Measurements from ENCODE around the gene ATCAY. TPM values are rescaled to one million over a fixed set of nuclear protein-coding genes. Genes with fewer than 3 reads are reported as not detected.

ATCAY gene
- total and polyA plus RNA-seq, 4 experiments from 2014 or later: not detected

DNA sequence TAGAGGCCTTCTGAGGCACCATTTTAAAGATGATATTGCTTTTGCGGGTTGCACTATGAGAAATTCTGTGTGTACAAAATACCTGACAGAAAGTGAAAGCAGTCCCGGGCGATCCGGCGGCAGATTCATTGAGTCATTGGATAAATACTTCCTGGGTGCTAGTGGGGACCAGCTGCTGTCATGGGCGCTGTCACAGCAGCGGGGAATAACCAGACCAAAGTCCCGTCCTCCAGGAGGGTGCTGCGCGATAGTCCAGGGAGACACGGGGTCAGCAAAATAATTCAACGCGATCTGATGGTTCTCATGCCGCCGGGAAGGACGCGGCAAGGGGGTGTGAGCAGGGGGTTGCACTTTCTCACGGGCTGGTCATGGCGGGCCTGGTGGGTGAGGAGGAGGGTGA is 25.2 kb upstream of the ATCAY start:
- no peak overlapping the region for H3K27ac Mint-ChIP-seq
- peak overlapping the region in 1 of 8 donors; percentile 24 for H3K4me3 Mint-ChIP-seq
- no peaks in the 10 kb centered on the region for H3K36me3 Mint-ChIP-seq
- peaks cover 0 to 2% (median 0%) of the 10 kb centered on the region in 4 donors for H3K4me1 Mint-ChIP-seq
- peaks cover 0 to 10% (median 3%) of the 10 kb centered on the region in 8 donors for H3K9me3 Mint-ChIP-seq
- Histone ChIP-seq H3K27ac (ENCODE audit: low read depth, low read length) (no peak overlapping the region), H3K36me3 (ENCODE audit: insufficient read depth, low read length) (no peaks in the 10 kb centered on the region), H3K4me3 (ENCODE audit: low read length in 2 of 2) (no peak overlapping the region), H3K4me1 (ENCODE audit: insufficient read depth, low read length) (no peaks in the 10 kb centered on the region), H3K9me3 (ENCODE audit: control insufficient read depth in 1 of 2, low read length in 2 of 2) (no peaks in the 10 kb centered on the region), H3K27me3 (ENCODE audit: insufficient read depth, low read length) (no peaks in the 10 kb centered on the region)
- ChIA-PET CTCF (ENCODE audit: partially characterized antibody) (no interaction called here), POLR2A (ENCODE audit: partially characterized antibody) (no interaction called here)
- no peaks in the 10 kb centered on the region for H3K27me3 Mint-ChIP-seq
- intact Hi-C loops (cut with micrococcal nuclease): loop anchor here (10.0 kb wide), 1 partner anchor 349 kb away; no protein-coding TSS in a partner anchor
- DNase-seq: no peak

DNA sequence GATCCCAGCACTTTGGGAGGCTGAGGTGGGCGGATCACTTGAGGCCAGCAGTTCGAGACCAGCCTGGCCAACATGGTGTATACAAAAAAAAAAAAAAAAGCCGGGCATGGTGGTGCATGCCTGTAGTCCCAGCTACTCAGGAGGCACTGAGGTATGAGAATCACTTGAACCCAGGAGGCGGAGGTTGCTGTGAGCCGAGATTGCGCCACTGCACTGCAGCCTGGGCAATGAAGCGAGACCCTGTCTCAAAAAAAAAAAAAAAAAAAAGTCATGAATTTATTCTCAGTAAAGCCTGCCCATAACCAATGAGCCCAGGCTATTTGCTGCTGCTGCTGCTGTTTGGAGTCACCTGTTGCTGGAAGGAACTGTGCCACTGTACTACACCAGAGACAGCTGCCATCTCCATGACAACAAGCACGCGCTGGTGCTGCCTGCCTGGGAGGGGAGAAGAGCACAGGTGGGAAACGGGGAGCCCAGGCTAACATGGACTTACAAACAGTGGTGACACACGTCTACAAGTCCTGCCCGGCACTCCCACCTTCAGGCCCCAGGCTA is 23.0 kb upstream of the ATCAY start:
- intact Hi-C loops (cut with micrococcal nuclease): loop anchor here (10.0 kb wide), 1 partner anchor 347 kb away; no protein-coding TSS in a partner anchor
- Mint-ChIP-seq H3K36me3 (no peaks in the 10 kb centered on the region), H3K27me3 (peaks cover 0 to under 1% of the 10 kb centered on the region in 2 donors), H3K4me3 (no peak overlapping the region), H3K9me3 (peaks cover 0 to under 1% (median 0%) of the 10 kb centered on the region in 8 donors), H3K27ac (no peak overlapping the region), H3K4me1 (peaks cover 0 to 2% (median 0%) of the 10 kb centered on the region in 4 donors)
- Histone ChIP-seq H3K4me3 (ENCODE audit: low read length in 2 of 2) (no peak overlapping the region), H3K9me3 (ENCODE audit: control insufficient read depth in 1 of 2, low read length in 2 of 2) (no peaks in the 10 kb centered on the region), H3K27ac (ENCODE audit: low read depth, low read length) (no peak overlapping the region), H3K4me1 (ENCODE audit: insufficient read depth, low read length) (no peaks in the 10 kb centered on the region), H3K27me3 (ENCODE audit: insufficient read depth, low read length) (no peaks in the 10 kb centered on the region), H3K36me3 (ENCODE audit: insufficient read depth, low read length) (no peaks in the 10 kb centered on the region)
- CTCF ChIA-PET (ENCODE audit: partially characterized antibody): no interaction called here
- DNase-seq: no peak
- POLR2A ChIA-PET (ENCODE audit: partially characterized antibody): no interaction called here

DNA sequence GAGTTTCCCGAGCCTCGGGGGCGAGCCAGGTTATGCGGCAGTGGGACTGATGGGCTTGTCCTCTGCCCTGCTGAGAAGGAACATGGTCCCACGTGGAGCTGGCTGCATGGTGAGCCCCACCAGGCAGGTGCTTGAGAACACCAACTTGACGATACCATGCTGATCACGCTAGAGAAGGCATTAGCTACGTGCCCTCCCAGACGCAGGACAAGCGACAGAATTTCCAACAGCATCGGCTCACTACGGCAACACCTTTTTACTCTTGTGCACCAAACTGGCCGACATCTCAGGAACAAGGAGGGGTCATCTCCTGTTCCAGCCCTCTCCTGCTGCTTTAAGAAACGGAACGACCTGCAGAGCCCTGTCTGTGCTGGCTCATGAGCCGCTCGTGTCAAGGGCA is 20.0 kb upstream of the ATCAY start:
- Mint-ChIP-seq H3K27ac (no peak overlapping the region), H3K4me1 (no peaks in the 10 kb centered on the region), H3K36me3 (no peaks in the 10 kb centered on the region), H3K4me3 (no peak overlapping the region), H3K27me3 (peaks cover 0 to 5% of the 10 kb centered on the region in 2 donors), H3K9me3 (no peaks in the 10 kb centered on the region)
- H3K4me3 ChIP-seq (ENCODE audit: low read length in 2 of 2): no peak overlapping the region
- no peaks in the 10 kb centered on the region for H3K27me3 ChIP-seq (ENCODE audit: insufficient read depth, low read length)
- intact Hi-C loops (cut with micrococcal nuclease): no loop called here
- CTCF ChIA-PET (ENCODE audit: partially characterized antibody): interaction anchor here (0.6 kb wide), 1 partner anchor 490 kb away, joined by 3 read pairs; no protein-coding TSS in a partner anchor
- POLR2A ChIA-PET (ENCODE audit: partially characterized antibody): no interaction called here
- H3K27ac ChIP-seq (ENCODE audit: low read depth, low read length): no peak overlapping the region
- H3K36me3 ChIP-seq (ENCODE audit: insufficient read depth, low read length): no peaks in the 10 kb centered on the region
- no peaks in the 10 kb centered on the region for H3K9me3 ChIP-seq (ENCODE audit: control insufficient read depth in 1 of 2, low read length in 2 of 2)
- no peak for DNase-seq
- no peaks in the 10 kb centered on the region for H3K4me1 ChIP-seq (ENCODE audit: insufficient read depth, low read length)

DNA sequence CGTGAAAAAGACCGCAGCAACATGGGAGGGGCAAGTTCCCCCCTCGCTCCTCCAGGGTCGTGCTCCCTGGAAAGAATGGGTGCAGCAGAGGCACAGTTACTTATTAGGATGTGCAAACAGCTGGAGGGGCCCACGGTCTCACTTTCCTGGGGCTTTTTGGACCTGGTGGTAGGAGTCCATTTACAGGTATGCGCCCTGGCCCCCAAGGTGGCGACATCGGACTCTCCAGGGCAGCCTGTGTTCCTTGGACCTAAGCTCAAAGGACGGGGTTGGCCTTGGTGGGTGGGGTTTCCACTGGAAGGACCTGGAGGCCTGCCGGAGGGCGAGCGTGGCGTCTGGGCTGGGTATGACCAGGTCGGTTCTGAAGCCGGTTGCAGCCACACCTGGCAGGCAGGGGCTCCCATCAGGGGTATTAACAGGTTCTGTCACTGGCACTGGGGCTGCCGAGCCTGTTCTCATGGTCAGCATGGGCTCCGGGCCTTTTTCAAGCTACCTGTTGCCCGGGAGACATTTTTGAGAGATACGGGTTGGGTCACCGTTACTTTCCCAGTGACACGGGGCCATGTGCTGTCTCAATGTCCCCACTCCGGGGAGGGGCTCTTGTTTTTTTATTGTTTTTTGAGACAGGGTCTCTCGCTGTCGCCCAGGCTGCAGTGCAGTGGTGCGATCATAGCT is 17.5 kb upstream of the ATCAY start:
- peaks cover 0 to 5% (median 0%) of the 10 kb centered on the region in 8 donors for H3K9me3 Mint-ChIP-seq
- H3K4me1 Mint-ChIP-seq: peaks cover 0 to 4% (median 0%) of the 10 kb centered on the region in 4 donors
- no peaks in the 10 kb centered on the region for H3K36me3 ChIP-seq (ENCODE audit: insufficient read depth, low read length)
- no peak overlapping the region for H3K4me3 Mint-ChIP-seq
- H3K9me3 ChIP-seq (ENCODE audit: control insufficient read depth in 1 of 2, low read length in 2 of 2): no peaks in the 10 kb centered on the region
- ChIA-PET POLR2A (ENCODE audit: partially characterized antibody) (no interaction called here), CTCF (ENCODE audit: partially characterized antibody) (interaction anchor here (1.4 kb wide), 1 partner anchor 13 kb away, joined by 3 read pairs; no protein-coding TSS in a partner anchor)
- H3K4me3 ChIP-seq (ENCODE audit: low read length in 2 of 2): no peak overlapping the region
- no peaks in the 10 kb centered on the region for H3K36me3 Mint-ChIP-seq
- no peak overlapping the region for H3K27ac ChIP-seq (ENCODE audit: low read depth, low read length)
- H3K27ac Mint-ChIP-seq: no peak overlapping the region
- DNase-seq: no peak
- intact Hi-C loops (cut with micrococcal nuclease): no loop called here
- H3K27me3 ChIP-seq (ENCODE audit: insufficient read depth, low read length): peaks cover 9% of the 10 kb centered on the region
- H3K4me1 ChIP-seq (ENCODE audit: insufficient read depth, low read length): no peaks in the 10 kb centered on the region
- peaks cover 18 to 22% of the 10 kb centered on the region in 2 donors for H3K27me3 Mint-ChIP-seq

DNA sequence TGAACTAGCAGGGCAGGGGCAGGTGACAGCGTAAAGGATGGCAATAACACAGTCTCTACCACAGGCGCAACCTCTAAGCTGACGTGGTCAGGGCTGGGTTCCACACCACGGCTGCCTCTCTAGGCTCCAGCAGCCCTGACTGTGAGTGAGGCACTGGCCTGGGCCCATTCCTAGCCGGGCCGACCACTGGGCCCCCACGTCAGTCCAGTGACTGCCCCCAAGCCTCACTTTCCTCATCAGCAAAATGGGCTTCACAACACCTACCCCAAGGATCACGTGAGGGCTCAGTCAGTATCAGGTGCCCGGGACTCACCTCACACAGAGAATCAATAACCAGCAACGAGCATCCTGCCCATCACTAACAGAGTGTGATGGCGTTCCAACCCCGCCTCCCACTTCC is 16.8 kb upstream of the ATCAY start:
- Mint-ChIP-seq H3K27ac (peak overlapping the region in 1 of 7 donors; percentile 75), H3K4me3 (no peak overlapping the region), H3K36me3 (no peaks in the 10 kb centered on the region), H3K27me3 (peaks cover 21 to 25% of the 10 kb centered on the region in 2 donors), H3K4me1 (peaks cover 0 to 8% (median 0%) of the 10 kb centered on the region in 4 donors), H3K9me3 (peaks cover 0 to 5% (median 0%) of the 10 kb centered on the region in 8 donors)
- no peak for DNase-seq
- no peaks in the 10 kb centered on the region for H3K9me3 ChIP-seq (ENCODE audit: control insufficient read depth in 1 of 2, low read length in 2 of 2)
- no peak overlapping the region for H3K27ac ChIP-seq (ENCODE audit: low read depth, low read length)
- no peak overlapping the region for H3K4me3 ChIP-seq (ENCODE audit: low read length in 2 of 2)
- peaks cover 11% of the 10 kb centered on the region for H3K27me3 ChIP-seq (ENCODE audit: insufficient read depth, low read length)
- H3K36me3 ChIP-seq (ENCODE audit: insufficient read depth, low read length): no peaks in the 10 kb centered on the region
- ChIA-PET POLR2A (ENCODE audit: partially characterized antibody) (no interaction called here), CTCF (ENCODE audit: partially characterized antibody) (interaction anchor here (1.4 kb wide), 2 partner anchors 11 to 14 kb away, joined by 3 read pairs; no protein-coding TSS in a partner anchor)
- intact Hi-C loops (cut with micrococcal nuclease): no loop called here
- H3K4me1 ChIP-seq (ENCODE audit: insufficient read depth, low read length): no peaks in the 10 kb centered on the region

DNA sequence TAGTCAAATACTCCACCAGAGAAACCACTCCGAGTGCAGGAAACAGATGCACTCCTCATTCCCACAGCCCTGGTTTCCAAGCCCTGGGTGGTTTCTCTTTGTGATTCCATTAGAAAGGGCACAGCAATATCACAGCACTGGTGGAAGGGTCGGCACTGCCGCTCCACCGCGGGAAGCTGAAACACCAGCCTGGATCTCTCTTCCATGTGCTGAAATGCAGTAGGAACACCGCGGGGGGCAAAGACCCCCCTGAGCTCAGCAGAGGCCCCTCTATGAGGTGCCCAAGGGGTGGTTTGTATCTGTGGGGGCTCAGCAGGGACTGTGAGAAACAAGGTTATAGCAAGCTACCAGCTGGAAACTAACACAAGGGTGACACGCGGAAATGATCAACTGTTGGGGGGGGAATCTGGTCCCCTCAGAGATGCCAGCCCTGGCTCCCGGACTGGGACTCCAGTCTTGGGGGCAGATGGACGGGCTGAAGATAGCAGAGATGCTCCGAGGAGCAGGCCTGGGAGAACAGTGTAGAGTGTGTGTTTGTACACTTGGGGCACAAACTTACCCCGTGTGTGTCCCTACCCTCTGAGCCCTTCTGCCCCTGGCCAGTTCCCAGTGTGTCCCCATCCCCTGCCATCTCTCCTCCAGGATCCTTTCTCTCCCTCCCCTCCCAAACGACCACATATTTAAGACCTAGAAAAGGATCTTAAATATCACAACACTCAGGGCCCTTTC is 13.4 kb upstream of the ATCAY start:
- no peaks in the 10 kb centered on the region for H3K9me3 ChIP-seq (ENCODE audit: control insufficient read depth in 1 of 2, low read length in 2 of 2)
- H3K36me3 ChIP-seq (ENCODE audit: insufficient read depth, low read length): no peaks in the 10 kb centered on the region
- Mint-ChIP-seq H3K4me1 (peaks cover 0 to 15% (median 5%) of the 10 kb centered on the region in 4 donors), H3K27ac (peak overlapping the region in 1 of 7 donors; percentile 52), H3K27me3 (peaks cover 33 to 34% of the 10 kb centered on the region in 2 donors), H3K4me3 (peak overlapping the region in 2 of 8 donors; percentile 7 to 30), H3K36me3 (no peaks in the 10 kb centered on the region), H3K9me3 (peaks cover 0 to 7% (median 4%) of the 10 kb centered on the region in 8 donors)
- intact Hi-C loops (cut with micrococcal nuclease): no loop called here
- H3K27ac ChIP-seq (ENCODE audit: low read depth, low read length): no peak overlapping the region
- DNase-seq: no peak
- ChIA-PET CTCF (ENCODE audit: partially characterized antibody) (no interaction called here), POLR2A (ENCODE audit: partially characterized antibody) (no interaction called here)
- H3K27me3 ChIP-seq (ENCODE audit: insufficient read depth, low read length): peaks cover 17% of the 10 kb centered on the region
- H3K4me1 ChIP-seq (ENCODE audit: insufficient read depth, low read length): no peaks in the 10 kb centered on the region
- H3K4me3 ChIP-seq (ENCODE audit: low read length in 2 of 2): no peak overlapping the region

Data from CD4-positive, alpha-beta memory T cell (primary cell).